SK-N-SH treated with all-trans-retinoic acid at 6 μM for 48 hours (cell line): ENCODE measurements around the gene OR2T27.
"Not testable (repeated sequence)": the region's sequence is repeated elsewhere in the genome, so short reads cannot be mapped to it uniquely, and the experiment has no call there.

ENCODE experiments used
- ATAC-seq: fragments of 200-7000 bp; cut with Tn5 transposase; 3 replicates; pipeline ENCODE4 v1.9.1; 2020; ENCODE audit warnings: mild to moderate bottlenecking, moderate library complexity
- ARNTL ChIP-seq: fragments of 450-650 bp; formaldehyde crosslinking; IDR thresholded peaks from 2 replicates; pipeline ENCODE4 v1.5.0; 2020; ENCODE audit warnings: low read depth, mild to moderate bottlenecking, moderate library complexity, borderline replicate concordance
- BACH2 ChIP-seq: fragments of 250-450 bp; sonication (Bioruptor Pico); IDR thresholded peaks from 2 replicates; pipeline ENCODE4 v1.9.0; 2021; ENCODE audit warnings: mild to moderate bottlenecking, borderline replicate concordance
- CSDC2 ChIP-seq: fragments of 250-450 bp; sonication (Bioruptor Pico); IDR thresholded peaks from 2 replicates; pipeline ENCODE4 v1.5.0; 2020; ENCODE audit warnings: mild to moderate bottlenecking, moderate library complexity
- ESRRG ChIP-seq: fragments of 250-450 bp; sonication (Bioruptor Pico); IDR thresholded peaks from 2 replicates; pipeline ENCODE4 v1.6.1; 2021; ENCODE audit warnings: mild to moderate bottlenecking
- GLIS3 ChIP-seq: fragments of 250-450 bp; sonication (Bioruptor Pico); IDR thresholded peaks from 2 replicates; pipeline ENCODE4 v1.5.0; 2020; ENCODE audit warnings: mild to moderate bottlenecking, moderate library complexity
- OSR1 ChIP-seq: fragments of 250-450 bp; sonication (Bioruptor Pico); IDR thresholded peaks from 2 replicates; pipeline ENCODE4 v1.8.0; 2022; ENCODE audit warnings: moderate library complexity, mild to moderate bottlenecking, inconsistent platforms
- PPARA ChIP-seq: fragments of 250-450 bp; sonication (Bioruptor Pico); IDR thresholded peaks from 2 replicates; pipeline ENCODE4 v1.5.0; 2020; ENCODE audit warnings: mild to moderate bottlenecking, borderline replicate concordance
- RARB ChIP-seq: fragments of 250-450 bp; sonication (Bioruptor Pico); IDR thresholded peaks from 2 replicates; pipeline ENCODE4 v1.8.0; 2021; ENCODE audit warnings: mild to moderate bottlenecking, moderate library complexity
- TCF4 ChIP-seq: fragments of 250-450 bp; sonication (Bioruptor Pico); IDR thresholded peaks from 2 replicates; pipeline ENCODE4 v1.8.0; 2021; ENCODE audit warnings: mild to moderate bottlenecking, moderate library complexity, borderline replicate concordance
- TOX ChIP-seq: fragments of 250-450 bp; sonication (Bioruptor Pico); IDR thresholded peaks from 2 replicates; pipeline ENCODE4 v1.8.0; 2021; ENCODE audit warnings: mild to moderate bottlenecking, moderate library complexity, borderline replicate concordance
- ZC3H10 ChIP-seq: fragments of 250-450 bp; sonication (Bioruptor Pico); IDR thresholded peaks from 2 replicates; pipeline ENCODE4 v1.5.1; 2021; ENCODE audit warnings: mild to moderate bottlenecking, moderate library complexity
- ZFP3 ChIP-seq: fragments of 250-450 bp; sonication (Bioruptor Pico); IDR thresholded peaks from 2 replicates; pipeline ENCODE4 v1.5.0; 2020; ENCODE audit warnings: mild to moderate bottlenecking, moderate library complexity
- ZNF565 ChIP-seq: fragments of 450-650 bp; formaldehyde crosslinking; conservative IDR thresholded peaks from 2 replicates; pipeline ENCODE4 v1.5.0; 2020; ENCODE audit warnings: low read depth, mild to moderate bottlenecking, moderate library complexity
- ZNF70 ChIP-seq: fragments of 450-650 bp; formaldehyde crosslinking; IDR thresholded peaks from 2 replicates; pipeline ENCODE4 v1.5.0; 2020; ENCODE audit warnings: mild to moderate bottlenecking, moderate library complexity
- ZNF8 ChIP-seq: fragments of 450-650 bp; formaldehyde crosslinking; IDR thresholded peaks from 2 replicates; pipeline ENCODE4 v1.5.0; 2020; ENCODE audit warnings: mild to moderate bottlenecking, moderate library complexity
- TF ChIP-seq, protein P1 (sequence below): fragments of 250-450 bp; sonication (Bioruptor Pico); IDR thresholded peaks from 2 replicates; pipeline ENCODE4 v1.5.1; 2020; ENCODE audit warnings: low read depth, mild to moderate bottlenecking, moderate library complexity
- TF ChIP-seq, protein P2 (sequence below): fragments of 250-450 bp; sonication (Bioruptor Pico); IDR thresholded peaks from 2 replicates; pipeline ENCODE4 v1.5.1; 2021; ENCODE audit warnings: mild to moderate bottlenecking, moderate library complexity
- TF ChIP-seq, protein P3 (sequence below): fragments of 250-450 bp; sonication (Bioruptor Pico); IDR thresholded peaks from 2 replicates; pipeline ENCODE4 v1.8.0; 2020; ENCODE audit warnings: mild to moderate bottlenecking, moderate library complexity, borderline replicate concordance
- TF ChIP-seq, protein P4 (sequence below): fragments of 250-450 bp; sonication (Bioruptor Pico); IDR thresholded peaks from 2 replicates; pipeline ENCODE4 v1.8.0; 2021; ENCODE audit warnings: low read depth, mild to moderate bottlenecking, moderate library complexity, borderline replicate concordance
- TF ChIP-seq, protein P5 (sequence below): fragments of 250-450 bp; sonication (Bioruptor Pico); IDR thresholded peaks from 2 replicates; pipeline ENCODE4 v1.5.0; 2020; ENCODE audit warnings: mild to moderate bottlenecking, moderate library complexity

OR2T27 gene

DNA sequence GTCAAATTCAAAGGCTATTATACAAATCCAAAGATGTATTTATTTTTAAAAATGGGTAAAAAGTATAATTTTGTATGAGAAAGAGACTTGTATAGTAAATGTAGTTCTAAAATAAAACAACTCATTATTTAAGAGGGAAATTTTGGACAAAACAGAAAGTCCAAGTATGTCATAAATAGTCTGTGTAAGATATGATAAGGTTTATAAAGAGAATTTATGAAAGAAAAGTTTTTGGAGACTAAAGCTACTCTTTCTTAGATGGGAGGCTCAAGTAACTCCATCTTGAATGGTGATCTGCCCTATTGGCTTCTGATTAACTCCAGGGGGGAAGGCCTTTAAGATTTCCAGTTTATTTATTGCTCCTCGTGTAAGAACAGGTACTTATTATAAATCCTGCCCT is 14.7 kb upstream of the OR2T27 start:
- ATAC-seq = no peak
- TF ChIP-seq, protein P1, sequence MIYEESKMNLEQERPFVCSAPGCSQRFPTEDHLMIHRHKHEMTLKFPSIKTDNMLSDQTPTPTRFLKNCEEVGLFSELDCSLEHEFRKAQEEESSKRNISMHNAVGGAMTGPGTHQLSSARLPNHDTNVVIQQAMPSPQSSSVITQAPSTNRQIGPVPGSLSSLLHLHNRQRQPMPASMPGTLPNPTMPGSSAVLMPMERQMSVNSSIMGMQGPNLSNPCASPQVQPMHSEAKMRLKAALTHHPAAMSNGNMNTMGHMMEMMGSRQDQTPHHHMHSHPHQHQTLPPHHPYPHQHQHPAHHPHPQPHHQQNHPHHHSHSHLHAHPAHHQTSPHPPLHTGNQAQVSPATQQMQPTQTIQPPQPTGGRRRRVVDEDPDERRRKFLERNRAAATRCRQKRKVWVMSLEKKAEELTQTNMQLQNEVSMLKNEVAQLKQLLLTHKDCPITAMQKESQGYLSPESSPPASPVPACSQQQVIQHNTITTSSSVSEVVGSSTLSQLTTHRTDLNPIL (CRISPR knock-in tag) = no peak
- no peak for TF ChIP-seq PPARA
- TF ChIP-seq, protein P2, sequence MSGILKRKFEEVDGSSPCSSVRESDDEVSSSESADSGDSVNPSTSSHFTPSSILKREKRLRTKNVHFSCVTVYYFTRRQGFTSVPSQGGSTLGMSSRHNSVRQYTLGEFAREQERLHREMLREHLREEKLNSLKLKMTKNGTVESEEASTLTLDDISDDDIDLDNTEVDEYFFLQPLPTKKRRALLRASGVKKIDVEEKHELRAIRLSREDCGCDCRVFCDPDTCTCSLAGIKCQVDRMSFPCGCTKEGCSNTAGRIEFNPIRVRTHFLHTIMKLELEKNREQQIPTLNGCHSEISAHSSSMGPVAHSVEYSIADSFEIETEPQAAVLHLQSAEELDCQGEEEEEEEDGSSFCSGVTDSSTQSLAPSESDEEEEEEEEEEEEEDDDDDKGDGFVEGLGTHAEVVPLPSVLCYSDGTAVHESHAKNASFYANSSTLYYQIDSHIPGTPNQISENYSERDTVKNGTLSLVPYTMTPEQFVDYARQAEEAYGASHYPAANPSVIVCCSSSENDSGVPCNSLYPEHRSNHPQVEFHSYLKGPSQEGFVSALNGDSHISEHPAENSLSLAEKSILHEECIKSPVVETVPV (CRISPR knock-in tag) = no peak
- no peak for TF ChIP-seq GLIS3
- TF ChIP-seq, protein P3, sequence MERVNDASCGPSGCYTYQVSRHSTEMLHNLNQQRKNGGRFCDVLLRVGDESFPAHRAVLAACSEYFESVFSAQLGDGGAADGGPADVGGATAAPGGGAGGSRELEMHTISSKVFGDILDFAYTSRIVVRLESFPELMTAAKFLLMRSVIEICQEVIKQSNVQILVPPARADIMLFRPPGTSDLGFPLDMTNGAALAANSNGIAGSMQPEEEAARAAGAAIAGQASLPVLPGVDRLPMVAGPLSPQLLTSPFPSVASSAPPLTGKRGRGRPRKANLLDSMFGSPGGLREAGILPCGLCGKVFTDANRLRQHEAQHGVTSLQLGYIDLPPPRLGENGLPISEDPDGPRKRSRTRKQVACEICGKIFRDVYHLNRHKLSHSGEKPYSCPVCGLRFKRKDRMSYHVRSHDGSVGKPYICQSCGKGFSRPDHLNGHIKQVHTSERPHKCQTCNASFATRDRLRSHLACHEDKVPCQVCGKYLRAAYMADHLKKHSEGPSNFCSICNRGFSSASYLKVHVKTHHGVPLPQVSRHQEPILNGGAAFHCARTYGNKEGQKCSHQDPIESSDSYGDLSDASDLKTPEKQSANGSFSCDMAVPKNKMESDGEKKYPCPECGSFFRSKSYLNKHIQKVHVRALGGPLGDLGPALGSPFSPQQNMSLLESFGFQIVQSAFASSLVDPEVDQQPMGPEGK (CRISPR knock-in tag) = no peak
- no peak for TF ChIP-seq OSR1 (CRISPR knock-in tag)
- no peak for TF ChIP-seq TCF4 (CRISPR knock-in tag)
- no peak for TF ChIP-seq TOX (CRISPR knock-in tag)
- no peak for TF ChIP-seq CSDC2
- TF ChIP-seq, protein P4, sequence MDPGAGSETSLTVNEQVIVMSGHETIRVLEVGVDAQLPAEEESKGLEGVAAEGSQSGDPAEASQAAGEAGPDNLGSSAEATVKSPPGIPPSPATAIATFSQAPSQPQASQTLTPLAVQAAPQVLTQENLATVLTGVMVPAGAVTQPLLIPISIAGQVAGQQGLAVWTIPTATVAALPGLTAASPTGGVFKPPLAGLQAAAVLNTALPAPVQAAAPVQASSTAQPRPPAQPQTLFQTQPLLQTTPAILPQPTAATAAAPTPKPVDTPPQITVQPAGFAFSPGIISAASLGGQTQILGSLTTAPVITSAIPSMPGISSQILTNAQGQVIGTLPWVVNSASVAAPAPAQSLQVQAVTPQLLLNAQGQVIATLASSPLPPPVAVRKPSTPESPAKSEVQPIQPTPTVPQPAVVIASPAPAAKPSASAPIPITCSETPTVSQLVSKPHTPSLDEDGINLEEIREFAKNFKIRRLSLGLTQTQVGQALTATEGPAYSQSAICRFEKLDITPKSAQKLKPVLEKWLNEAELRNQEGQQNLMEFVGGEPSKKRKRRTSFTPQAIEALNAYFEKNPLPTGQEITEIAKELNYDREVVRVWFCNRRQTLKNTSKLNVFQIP (CRISPR knock-in tag) = no peak
- no peak for TF ChIP-seq ZNF70
- TF ChIP-seq ESRRG (CRISPR knock-in tag) = no peak
- no peak for TF ChIP-seq ZNF8 (CRISPR knock-in tag)
- no peak for TF ChIP-seq RARB (CRISPR knock-in tag)
- TF ChIP-seq ZFP3 (CRISPR knock-in tag) = no peak
- TF ChIP-seq ZC3H10 = no peak
- no peak for TF ChIP-seq ZNF565 (CRISPR knock-in tag)
- TF ChIP-seq ARNTL (CRISPR knock-in tag) = no peak
- TF ChIP-seq BACH2 (CRISPR knock-in tag) = no peak
- TF ChIP-seq, protein P5, sequence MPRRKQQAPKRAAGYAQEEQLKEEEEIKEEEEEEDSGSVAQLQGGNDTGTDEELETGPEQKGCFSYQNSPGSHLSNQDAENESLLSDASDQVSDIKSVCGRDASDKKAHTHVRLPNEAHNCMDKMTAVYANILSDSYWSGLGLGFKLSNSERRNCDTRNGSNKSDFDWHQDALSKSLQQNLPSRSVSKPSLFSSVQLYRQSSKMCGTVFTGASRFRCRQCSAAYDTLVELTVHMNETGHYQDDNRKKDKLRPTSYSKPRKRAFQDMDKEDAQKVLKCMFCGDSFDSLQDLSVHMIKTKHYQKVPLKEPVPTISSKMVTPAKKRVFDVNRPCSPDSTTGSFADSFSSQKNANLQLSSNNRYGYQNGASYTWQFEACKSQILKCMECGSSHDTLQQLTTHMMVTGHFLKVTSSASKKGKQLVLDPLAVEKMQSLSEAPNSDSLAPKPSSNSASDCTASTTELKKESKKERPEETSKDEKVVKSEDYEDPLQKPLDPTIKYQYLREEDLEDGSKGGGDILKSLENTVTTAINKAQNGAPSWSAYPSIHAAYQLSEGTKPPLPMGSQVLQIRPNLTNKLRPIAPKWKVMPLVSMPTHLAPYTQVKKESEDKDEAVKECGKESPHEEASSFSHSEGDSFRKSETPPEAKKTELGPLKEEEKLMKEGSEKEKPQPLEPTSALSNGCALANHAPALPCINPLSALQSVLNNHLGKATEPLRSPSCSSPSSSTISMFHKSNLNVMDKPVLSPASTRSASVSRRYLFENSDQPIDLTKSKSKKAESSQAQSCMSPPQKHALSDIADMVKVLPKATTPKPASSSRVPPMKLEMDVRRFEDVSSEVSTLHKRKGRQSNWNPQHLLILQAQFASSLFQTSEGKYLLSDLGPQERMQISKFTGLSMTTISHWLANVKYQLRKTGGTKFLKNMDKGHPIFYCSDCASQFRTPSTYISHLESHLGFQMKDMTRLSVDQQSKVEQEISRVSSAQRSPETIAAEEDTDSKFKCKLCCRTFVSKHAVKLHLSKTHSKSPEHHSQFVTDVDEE (CRISPR knock-in tag) = no peak

DNA sequence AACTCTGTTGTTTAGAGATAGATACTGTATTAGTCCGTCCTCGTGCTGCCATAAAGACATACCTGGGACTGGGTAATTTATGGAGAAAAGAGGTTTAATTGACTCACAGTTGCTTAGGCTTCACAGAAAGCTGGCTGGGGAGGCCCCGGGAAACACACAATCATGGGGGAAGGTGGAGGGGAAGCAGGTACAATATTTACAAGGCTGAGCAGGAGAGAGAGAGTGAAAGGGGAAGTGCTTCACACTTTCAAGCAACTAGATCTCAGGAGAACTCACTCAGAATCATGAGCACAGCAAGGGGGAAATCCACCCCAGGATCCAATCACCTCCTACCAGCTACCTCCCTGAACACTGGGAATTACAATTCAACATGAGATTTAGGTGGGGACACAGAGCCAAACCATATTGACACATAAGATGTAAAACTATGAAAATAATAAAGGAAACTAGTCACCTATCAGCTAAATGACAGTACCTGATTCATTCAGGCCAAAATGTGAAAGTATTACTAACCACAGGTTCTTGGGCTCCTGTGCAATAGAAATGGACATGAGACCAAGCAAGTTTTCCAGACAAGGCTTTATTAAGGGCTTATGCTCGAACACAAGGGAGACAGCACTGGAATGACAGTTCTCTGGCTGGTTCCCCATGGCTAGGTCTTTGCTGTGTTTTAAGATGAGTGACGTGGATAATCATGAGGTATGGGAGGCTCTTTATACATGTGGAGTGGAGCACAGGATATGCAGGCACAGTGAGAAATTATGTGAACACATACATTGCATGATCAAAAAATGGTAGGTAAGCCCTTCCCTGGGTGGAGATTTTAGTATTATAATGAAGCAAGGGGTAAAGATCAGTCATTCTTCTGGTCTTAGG is 8.4 kb upstream of the OR2T27 start:
- not testable (repeated sequence) for ATAC-seq

DNA sequence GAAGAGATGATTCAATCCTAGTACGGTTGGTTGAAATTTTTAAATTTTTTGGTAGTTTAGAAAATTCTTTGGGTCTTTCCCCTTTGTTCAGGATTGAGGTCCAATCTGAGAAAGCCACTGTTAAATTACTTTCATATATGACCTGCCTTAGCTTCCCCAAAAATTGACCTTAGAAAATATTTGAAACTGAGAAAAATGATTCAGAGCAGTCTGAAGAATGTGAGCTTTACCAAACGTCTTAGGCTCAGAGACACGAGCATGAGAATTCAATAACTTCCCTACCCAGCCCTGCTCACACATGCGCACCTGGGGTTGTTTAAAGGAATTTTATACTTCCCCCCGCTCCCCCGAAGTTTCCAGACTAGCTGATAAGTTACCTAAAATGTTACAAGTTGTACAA is 1.5 kb upstream of the OR2T27 start:
- not testable (repeated sequence) for ATAC-seq

DNA sequence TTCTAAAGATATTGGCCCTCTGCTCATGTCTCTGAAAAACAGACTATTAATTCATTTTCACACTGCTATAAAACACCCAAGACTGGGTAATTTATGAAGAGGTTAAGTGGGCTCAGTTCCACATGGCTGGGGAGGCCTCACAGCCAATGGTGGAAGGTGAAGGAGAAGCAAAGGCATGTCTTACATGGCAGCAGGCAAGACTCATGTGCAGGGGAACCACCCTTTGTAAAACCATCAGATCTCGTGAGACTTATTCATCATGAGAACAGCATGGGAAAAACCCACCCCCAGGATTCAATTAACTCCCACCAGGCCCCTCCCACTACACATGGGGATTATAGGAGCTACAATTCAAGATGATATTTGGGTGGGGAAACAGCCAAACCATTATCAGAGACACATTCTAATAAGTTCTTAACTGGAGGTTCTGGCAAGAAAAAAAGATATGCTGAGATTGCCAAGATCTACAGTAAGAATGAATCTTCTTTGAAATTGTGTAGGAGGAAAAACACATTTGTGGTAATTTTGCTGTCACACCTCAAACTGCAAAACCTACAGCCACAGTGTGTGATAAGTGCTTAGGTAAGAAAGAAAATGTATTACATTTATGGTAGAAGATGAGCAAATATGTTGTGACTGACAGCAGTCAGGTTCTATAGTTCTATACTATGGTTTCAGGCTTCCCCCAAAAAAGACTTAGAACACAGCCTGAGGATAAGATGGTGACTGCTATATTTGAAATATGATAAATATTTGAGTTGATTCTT is 6.4 kb downstream of the OR2T27 start:
- ATAC-seq = not testable (repeated sequence)

DNA sequence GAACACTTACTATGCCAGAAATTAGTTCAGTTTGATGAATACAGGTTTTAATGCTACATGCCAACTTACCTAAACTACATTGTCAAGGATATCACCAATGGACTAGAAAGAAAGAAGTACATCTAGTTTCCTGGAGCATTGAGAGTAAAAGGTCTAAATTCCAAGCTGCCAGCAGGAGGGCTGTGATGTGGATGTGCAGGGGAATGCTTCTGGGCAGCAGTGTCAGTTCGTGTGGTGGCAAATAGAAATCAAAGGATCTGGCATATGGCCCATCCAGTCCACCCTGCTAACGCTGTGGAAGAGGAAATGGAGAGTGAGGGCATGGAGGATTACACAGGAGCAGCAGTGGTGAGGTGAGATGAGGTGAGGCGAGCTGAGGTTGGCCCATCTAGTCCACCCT is 10.2 kb downstream of the OR2T27 start, which contains the start of gene OR2T35:
TSS of gene OR2T35 (minus strand) at position 101 of the 400 bp plus-strand sequence. CDS start 6,020 bp downstream, outside the sequence.
- ATAC-seq = not testable (repeated sequence)

DNA sequence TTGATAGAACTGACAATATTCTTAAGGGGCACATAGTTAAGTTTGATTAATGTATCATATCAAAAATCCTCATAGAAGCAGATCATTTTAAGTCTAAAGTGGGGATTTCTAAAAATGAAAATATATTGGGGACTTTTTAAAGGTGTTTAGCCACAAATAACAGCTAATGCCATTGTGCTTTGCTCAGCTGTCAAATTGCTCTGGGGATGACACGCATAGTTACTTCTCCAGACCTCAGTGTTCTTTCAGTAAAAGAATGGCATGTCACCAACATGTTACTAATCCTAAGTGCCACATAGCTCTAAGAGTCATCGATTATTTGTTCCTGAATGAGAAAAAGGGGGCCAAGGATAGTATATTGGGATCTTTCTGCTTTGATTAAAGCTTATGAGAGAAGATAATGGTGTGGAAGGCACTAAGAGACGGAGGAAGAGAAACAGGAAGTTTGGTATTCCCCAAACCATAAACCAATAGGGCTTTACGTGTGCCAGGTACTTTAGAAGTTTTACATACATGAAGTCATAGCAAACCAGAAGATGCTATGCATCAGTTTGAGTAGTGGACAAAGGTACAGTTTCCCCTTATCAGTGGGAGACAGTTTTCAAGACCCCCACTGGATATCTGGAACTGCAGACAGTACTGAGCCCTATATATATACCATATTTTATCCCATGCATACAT is 12.2 kb downstream of the OR2T27 start:
- ATAC-seq = not testable (repeated sequence)

DNA sequence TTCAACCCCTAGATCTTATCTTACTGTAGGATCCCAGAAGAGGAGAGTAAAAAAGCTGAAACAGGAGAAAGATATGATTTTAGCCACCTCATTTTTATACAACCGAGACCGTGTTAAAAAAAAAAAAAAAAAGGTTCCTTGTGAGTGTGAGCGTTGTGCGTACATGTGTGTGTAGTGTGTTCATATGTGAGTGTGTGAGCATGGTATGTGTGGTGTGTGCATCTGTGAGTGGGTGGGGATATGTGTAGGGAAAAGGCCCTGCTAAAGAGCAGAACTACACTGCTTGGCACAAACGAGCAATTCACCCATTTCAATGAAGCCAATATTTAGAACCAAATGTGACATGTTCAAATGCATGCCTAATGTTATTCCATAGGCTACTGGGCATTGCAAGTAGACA is 13.7 kb downstream of the OR2T27 start:
- not testable (repeated sequence) for ATAC-seq

DNA sequence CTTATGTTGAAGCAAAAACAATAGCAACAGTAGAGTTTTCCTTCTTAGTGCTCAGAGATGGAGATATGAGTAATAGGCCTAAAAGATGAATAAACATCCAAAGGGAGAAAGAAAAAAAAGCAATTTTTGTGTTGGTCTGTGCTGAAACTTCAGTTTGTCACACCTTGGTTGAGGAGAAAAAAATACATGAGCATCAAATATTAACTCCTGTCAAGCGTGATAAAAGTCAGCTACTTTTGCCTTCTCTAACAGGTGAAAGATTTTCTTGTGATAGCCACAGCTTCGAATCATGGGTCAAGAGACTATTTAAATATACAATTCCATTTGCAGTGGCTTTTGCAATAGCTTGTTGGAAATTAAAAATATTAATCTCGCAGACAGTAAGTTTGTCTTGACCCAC is 14.4 kb downstream of the OR2T27 start:
- ATAC-seq = not testable (repeated sequence)
